Measurements from ENCODE around the gene NPAS2. TPM values are rescaled to one million over a fixed set of nuclear protein-coding genes. Genes with fewer than 3 reads are reported as not detected.

NPAS2 gene
- total RNA-seq, 1 donor from 2014 or later = 5.5 TPM

GRCh38 chr2:101011152-101011551 lies 191.2 kb downstream of the NPAS2 start:
- Histone ChIP-seq H3K27me3 (ENCODE audit: insufficient read depth, low read length) (no peaks in the 10 kb centered on the region), H3K27ac (ENCODE audit: low read depth, low read length) (peak overlapping the region; percentile 8), H4K20me1 (ENCODE audit: insufficient read depth, low read length) (peaks cover 51% of the 10 kb centered on the region), H3K79me2 (ENCODE audit: insufficient read depth, low read length) (peaks cover 16% of the 10 kb centered on the region), H3K36me3 (ENCODE audit: insufficient read depth, low read length) (peaks cover 34% of the 10 kb centered on the region), H3K9ac (ENCODE audit: low read length) (no peak overlapping the region), H3K4me1 (ENCODE audit: insufficient read depth, low read length) (no peaks in the 10 kb centered on the region), H3K4me3 (ENCODE audit: insufficient read depth, low read depth, low read length) (no peak overlapping the region), H3K9me3 (ENCODE audit: insufficient read depth, low read depth, low read length) (no peaks in the 10 kb centered on the region), H2AFZ (ENCODE audit: low read depth, low read length) (no peak overlapping the region), H3K4me2 (ENCODE audit: low read length) (no peak overlapping the region)
- TF ChIP-seq CTCF (IDR thresholded peaks at IDR 0.05; ENCODE audit: insufficient read depth, low read depth, low read length) = no peak
- no peak for TF ChIP-seq EZH2 (IDR thresholded peaks at IDR 0.05; ENCODE audit: insufficient read depth, low read length)
- H3K27ac Mint-ChIP-seq (ENCODE audit: unreplicated experiment) = peak overlapping the region; percentile 81
- DNase-seq (ENCODE audit: low read depth) (no peak), FAIRE-seq (no peak)
- peaks cover 12% of the 10 kb centered on the region for H3K36me3 Mint-ChIP-seq (ENCODE audit: low read depth, unreplicated experiment)
- no peaks in the 10 kb centered on the region for H3K27me3 Mint-ChIP-seq (ENCODE audit: low read depth, unreplicated experiment)
- H3K9me3 Mint-ChIP-seq (ENCODE audit: unreplicated experiment) = no peaks in the 10 kb centered on the region
- H3K4me1 Mint-ChIP-seq (ENCODE audit: low read depth, unreplicated experiment) = peaks cover 26% of the 10 kb centered on the region
- no peak overlapping the region for H3K4me3 Mint-ChIP-seq (ENCODE audit: unreplicated experiment)

GRCh38 chr2:101012054-101012705 lies 192.2 kb downstream of the NPAS2 start:
- Histone ChIP-seq H4K20me1 (ENCODE audit: insufficient read depth, low read length) (peaks cover 41% of the 10 kb centered on the region), H3K4me3 (ENCODE audit: insufficient read depth, low read depth, low read length) (no peak overlapping the region), H3K27me3 (ENCODE audit: insufficient read depth, low read length) (no peaks in the 10 kb centered on the region), H3K9me3 (ENCODE audit: insufficient read depth, low read depth, low read length) (no peaks in the 10 kb centered on the region), H2AFZ (ENCODE audit: low read depth, low read length) (no peak overlapping the region), H3K9ac (ENCODE audit: low read length) (no peak overlapping the region), H3K4me1 (ENCODE audit: insufficient read depth, low read length) (no peaks in the 10 kb centered on the region), H3K79me2 (ENCODE audit: insufficient read depth, low read length) (peaks cover 10% of the 10 kb centered on the region), H3K27ac (ENCODE audit: low read depth, low read length) (no peak overlapping the region), H3K36me3 (ENCODE audit: insufficient read depth, low read length) (peaks cover 24% of the 10 kb centered on the region), H3K4me2 (ENCODE audit: low read length) (no peak overlapping the region)
- Mint-ChIP-seq H3K4me3 (ENCODE audit: unreplicated experiment) (no peak overlapping the region), H3K4me1 (ENCODE audit: low read depth, unreplicated experiment) (peaks cover 22% of the 10 kb centered on the region), H3K9me3 (ENCODE audit: unreplicated experiment) (no peaks in the 10 kb centered on the region), H3K27ac (ENCODE audit: unreplicated experiment) (peak overlapping the region; percentile 29), H3K36me3 (ENCODE audit: low read depth, unreplicated experiment) (peaks cover 9% of the 10 kb centered on the region), H3K27me3 (ENCODE audit: low read depth, unreplicated experiment) (no peaks in the 10 kb centered on the region)
- DNase-seq (ENCODE audit: low read depth) (no peak), FAIRE-seq (no peak)
- no peak for TF ChIP-seq CTCF (IDR thresholded peaks at IDR 0.05; ENCODE audit: insufficient read depth, low read depth, low read length)
- TF ChIP-seq EZH2 (IDR thresholded peaks at IDR 0.05; ENCODE audit: insufficient read depth, low read length) = no peak

GRCh38 chr2:101012706-101013181 lies 192.8 kb downstream of the NPAS2 start:
- Histone ChIP-seq H3K79me2 (ENCODE audit: insufficient read depth, low read length) (peaks cover 5% of the 10 kb centered on the region), H3K9ac (ENCODE audit: low read length) (no peak overlapping the region), H3K4me3 (ENCODE audit: insufficient read depth, low read depth, low read length) (no peak overlapping the region), H3K27me3 (ENCODE audit: insufficient read depth, low read length) (no peaks in the 10 kb centered on the region), H2AFZ (ENCODE audit: low read depth, low read length) (no peak overlapping the region), H3K4me2 (ENCODE audit: low read length) (no peak overlapping the region), H3K9me3 (ENCODE audit: insufficient read depth, low read depth, low read length) (no peaks in the 10 kb centered on the region), H3K36me3 (ENCODE audit: insufficient read depth, low read length) (peaks cover 19% of the 10 kb centered on the region), H4K20me1 (ENCODE audit: insufficient read depth, low read length) (peaks cover 35% of the 10 kb centered on the region), H3K4me1 (ENCODE audit: insufficient read depth, low read length) (no peaks in the 10 kb centered on the region), H3K27ac (ENCODE audit: low read depth, low read length) (no peak overlapping the region)
- peak overlapping the region; percentile 29 for H3K27ac Mint-ChIP-seq (ENCODE audit: unreplicated experiment)
- TF ChIP-seq EZH2 (IDR thresholded peaks at IDR 0.05; ENCODE audit: insufficient read depth, low read length) (no peak), CTCF (IDR thresholded peaks at IDR 0.05; ENCODE audit: insufficient read depth, low read depth, low read length) (peak; percentile 82)
- no peaks in the 10 kb centered on the region for H3K9me3 Mint-ChIP-seq (ENCODE audit: unreplicated experiment)
- FAIRE-seq (no peak), DNase-seq (ENCODE audit: low read depth) (peak; percentile 8)
- H3K4me1 Mint-ChIP-seq (ENCODE audit: low read depth, unreplicated experiment) = peaks cover 20% of the 10 kb centered on the region
- no peak overlapping the region for H3K4me3 Mint-ChIP-seq (ENCODE audit: unreplicated experiment)
- no peaks in the 10 kb centered on the region for H3K27me3 Mint-ChIP-seq (ENCODE audit: low read depth, unreplicated experiment)
- peaks cover 8% of the 10 kb centered on the region for H3K36me3 Mint-ChIP-seq (ENCODE audit: low read depth, unreplicated experiment)

Measured in astrocyte (in vitro differentiated cells and primary cell).